GM12864 (cell line): ENCODE data around the gene TTC32.

Experiments used
- DNase-seq: peaks from one replicate; pipeline ENCODE4 v3.0.0-alpha.2; 2011; ENCODE audit warnings: low read depth
- H3K4me3 ChIP-seq: 2 replicates; pipeline ENCODE4 v1.5.1; 2011; ENCODE audit warnings: mild to moderate bottlenecking, low read depth, low read length, control low read depth
- TF ChIP-seq, protein P1 (sequence below): IDR thresholded peaks from 2 replicates; pipeline ENCODE4 v1.5.1; 2011; ENCODE audit warnings: low read depth, mild to moderate bottlenecking, moderate library complexity, low read length, control low read depth, inconsistent platforms; ENCODE audit errors: missing control alignments

TTC32 gene

DNA sequence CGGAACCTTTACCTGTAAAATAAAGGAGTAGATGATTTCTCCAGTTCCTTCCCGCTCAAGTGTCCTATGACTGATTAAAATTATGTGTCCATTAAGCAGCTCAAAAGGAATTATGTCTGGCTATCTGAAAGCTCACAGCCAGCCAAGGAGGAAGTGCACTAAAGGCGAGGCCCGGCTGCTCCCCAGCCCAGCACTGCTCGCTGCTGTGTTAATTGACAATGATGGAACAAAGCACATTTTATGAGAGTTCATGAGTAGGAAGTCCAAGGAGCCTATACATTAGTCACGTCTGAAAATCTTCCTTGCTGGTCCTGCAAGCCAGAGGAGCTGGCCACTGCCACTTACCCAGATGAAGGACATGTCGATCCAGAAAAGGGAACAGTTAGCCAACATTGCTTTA is 14.3 kb downstream of the TTC32 start:
- TF ChIP-seq, protein P1, sequence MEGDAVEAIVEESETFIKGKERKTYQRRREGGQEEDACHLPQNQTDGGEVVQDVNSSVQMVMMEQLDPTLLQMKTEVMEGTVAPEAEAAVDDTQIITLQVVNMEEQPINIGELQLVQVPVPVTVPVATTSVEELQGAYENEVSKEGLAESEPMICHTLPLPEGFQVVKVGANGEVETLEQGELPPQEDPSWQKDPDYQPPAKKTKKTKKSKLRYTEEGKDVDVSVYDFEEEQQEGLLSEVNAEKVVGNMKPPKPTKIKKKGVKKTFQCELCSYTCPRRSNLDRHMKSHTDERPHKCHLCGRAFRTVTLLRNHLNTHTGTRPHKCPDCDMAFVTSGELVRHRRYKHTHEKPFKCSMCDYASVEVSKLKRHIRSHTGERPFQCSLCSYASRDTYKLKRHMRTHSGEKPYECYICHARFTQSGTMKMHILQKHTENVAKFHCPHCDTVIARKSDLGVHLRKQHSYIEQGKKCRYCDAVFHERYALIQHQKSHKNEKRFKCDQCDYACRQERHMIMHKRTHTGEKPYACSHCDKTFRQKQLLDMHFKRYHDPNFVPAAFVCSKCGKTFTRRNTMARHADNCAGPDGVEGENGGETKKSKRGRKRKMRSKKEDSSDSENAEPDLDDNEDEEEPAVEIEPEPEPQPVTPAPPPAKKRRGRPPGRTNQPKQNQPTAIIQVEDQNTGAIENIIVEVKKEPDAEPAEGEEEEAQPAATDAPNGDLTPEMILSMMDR: no peak
- no peak for DNase-seq
- no peak overlapping the region for H3K4me3 ChIP-seq

- H3K4me3 ChIP-seq: no peak overlapping the region
- TF ChIP-seq, protein P1: no peak
- no peak for DNase-seq
These were observed 15.5 kb downstream of the TTC32 start for GRCh38 chr2:19886261-19886660.

DNA sequence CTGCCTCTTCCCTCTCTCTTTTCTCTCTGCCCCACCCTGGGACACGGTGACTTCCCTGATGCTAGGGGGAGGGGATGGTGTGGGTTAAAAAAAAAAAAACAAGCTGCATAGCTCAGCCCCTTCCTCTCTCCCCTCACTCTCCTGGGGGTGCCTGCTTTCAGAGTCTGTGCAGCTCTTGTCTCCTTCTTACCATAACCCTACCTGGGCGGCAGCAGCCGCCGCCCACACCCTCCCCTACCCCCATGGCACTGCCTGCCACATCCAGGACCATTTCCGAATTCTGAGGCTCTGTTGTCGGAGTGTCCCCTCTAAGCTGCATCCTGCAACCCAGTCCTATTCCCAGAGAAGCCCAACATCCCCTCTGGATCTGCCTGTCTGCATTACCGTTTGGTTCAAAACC is 16.0 kb downstream of the TTC32 start:
- H3K4me3 ChIP-seq: no peak overlapping the region
- no peak for DNase-seq
- TF ChIP-seq, protein P1: no peak

DNA sequence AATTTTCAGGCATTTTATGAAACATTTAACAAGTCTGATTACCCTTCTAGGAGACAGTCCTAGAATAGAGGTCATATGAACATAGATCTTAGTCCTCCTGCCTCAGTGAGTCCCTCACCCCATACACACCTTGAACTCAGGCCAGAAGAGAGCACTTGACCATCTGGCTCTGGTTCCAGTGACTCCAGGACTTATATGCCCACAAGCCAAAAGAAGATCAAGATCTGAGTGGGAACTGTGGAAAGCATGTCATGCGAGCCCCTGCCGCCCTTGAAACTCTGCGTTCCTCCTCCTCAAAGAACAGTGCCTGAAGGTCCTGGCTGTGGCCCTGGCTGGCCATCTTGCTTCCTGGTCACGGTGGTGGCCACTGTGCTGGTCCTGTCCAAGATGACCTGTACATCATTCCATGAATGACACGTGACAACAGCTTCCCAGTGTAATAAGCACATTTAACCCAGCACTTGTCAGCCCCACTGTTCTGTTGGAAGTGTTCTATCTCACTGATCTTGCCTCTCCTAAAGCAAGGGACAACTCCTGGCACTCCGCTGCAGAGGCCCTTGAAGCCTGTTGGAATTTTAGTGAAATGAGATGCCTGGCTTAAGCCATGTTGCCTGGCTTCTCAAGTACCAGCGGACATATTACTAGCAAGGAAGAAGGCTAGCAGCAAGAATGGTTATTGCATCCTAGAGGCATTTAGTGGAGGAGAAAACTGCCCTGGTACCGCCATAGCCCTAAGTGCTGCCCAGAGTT is 17.6 kb downstream of the TTC32 start:
- no peak for DNase-seq
- TF ChIP-seq, protein P1: no peak
- H3K4me3 ChIP-seq: no peak overlapping the region

DNA sequence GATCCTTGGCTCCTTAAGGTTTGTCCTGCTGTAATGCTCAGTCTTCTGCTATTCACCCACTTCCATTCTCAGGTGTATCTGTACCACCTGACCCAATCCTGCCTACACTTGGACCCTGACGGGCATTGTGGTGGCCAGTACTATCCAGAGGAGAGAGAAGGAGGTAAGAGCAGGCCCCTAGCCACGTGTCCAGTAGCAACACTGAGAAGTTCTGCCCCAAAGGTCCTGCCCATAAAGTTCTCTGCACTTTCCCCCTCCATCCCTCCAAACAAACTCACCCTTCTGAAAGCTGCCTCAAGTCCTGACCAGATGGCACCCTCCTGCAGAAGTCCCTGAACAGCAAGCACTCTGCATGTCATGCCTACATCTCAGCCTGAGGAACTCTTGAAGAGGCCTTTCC is 18.3 kb downstream of the TTC32 start:
- no peak for DNase-seq
- TF ChIP-seq, protein P1: no peak
- no peak overlapping the region for H3K4me3 ChIP-seq

DNA sequence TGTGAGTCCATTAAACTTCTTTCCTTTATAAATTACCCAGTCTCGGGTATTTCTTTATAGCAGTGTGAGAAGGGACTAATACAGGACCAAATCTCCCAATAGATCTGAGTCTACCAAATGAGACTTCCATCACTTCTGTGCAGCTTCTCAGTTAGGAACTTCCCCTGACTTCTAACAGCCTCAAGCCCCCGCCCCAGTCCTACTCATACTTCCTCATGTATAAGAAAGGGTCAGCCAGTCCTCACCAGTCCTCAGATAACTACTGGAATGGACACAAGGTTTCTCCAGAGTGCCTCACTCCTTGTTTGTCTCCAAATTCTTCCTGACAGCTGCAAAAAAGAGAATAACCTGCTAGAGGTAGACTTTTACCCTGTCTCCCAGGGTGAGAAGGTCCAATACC is 19.5 kb downstream of the TTC32 start:
- no peak overlapping the region for H3K4me3 ChIP-seq
- TF ChIP-seq, protein P1: no peak
- DNase-seq: no peak

GRCh38 chr2:19881908-19882265 is 19.9 kb downstream of the TTC32 start:
- TF ChIP-seq, protein P1: no peak
- DNase-seq: no peak
- H3K4me3 ChIP-seq: no peak overlapping the region
